Measurements from ENCODE around the gene GPR148.
"Not testable (repeated sequence)": the region's sequence is repeated elsewhere in the genome, so short reads cannot be mapped to it uniquely, and the experiment has no call there.

GPR148 gene

GRCh38 chr2:130728549-130729316 is at the start of gene GPR148:
GPR148 (plus strand) TSS chr2:130729070; CDS start chr2:130729152, 82 bp downstream.
- DNase-seq: no peak

GRCh38 chr2:130692041-130692770 is 36.7 kb upstream of the GPR148 start:
- not testable (repeated sequence) for DNase-seq

GRCh38 chr2:130693474-130693873 is 35.4 kb upstream of the GPR148 start:
- DNase-seq: peak; percentile 27 to 42

GRCh38 chr2:130703250-130703649 is 25.6 kb upstream of the GPR148 start:
- DNase-seq: not testable (repeated sequence)

GRCh38 chr2:130714795-130715194 is 14.1 kb upstream of the GPR148 start:
- not testable (repeated sequence) for DNase-seq

GRCh38 chr2:130720036-130720435 is 8.8 kb upstream of the GPR148 start:
- no peak for DNase-seq

GRCh38 chr2:130720528-130720927 is 8.3 kb upstream of the GPR148 start:
- DNase-seq: no peak

- DNase-seq: no peak
These were observed 4.4 kb upstream of the GPR148 start for GRCh38 chr2:130724455-130724854.

GRCh38 chr2:130726614-130727180 is 2.2 kb upstream of the GPR148 start:
- no peak for DNase-seq

GRCh38 chr2:130727286-130727924 is 1.5 kb upstream of the GPR148 start:
- DNase-seq: peak; percentile 88 to 90

- DNase-seq: peak; percentile 29 to 45
These were observed 839 bp upstream of the GPR148 start for GRCh38 chr2:130728007-130728454.

GRCh38 chr2:130729322-130730299 is 741 bp downstream of the GPR148 start:
- no peak for DNase-seq

- DNase-seq: not testable (repeated sequence)
These were observed 3.4 kb downstream of the GPR148 start for GRCh38 chr2:130732257-130732656.

- no peak for DNase-seq
These were observed 6.3 kb downstream of the GPR148 start for GRCh38 chr2:130735200-130735599.

GRCh38 chr2:130736487-130736886 is 7.6 kb downstream of the GPR148 start:
- no peak for DNase-seq

GRCh38 chr2:130737592-130737991 is 8.7 kb downstream of the GPR148 start:
- DNase-seq: no peak

- DNase-seq: no peak
These were observed 11.8 kb downstream of the GPR148 start for GRCh38 chr2:130740671-130741070.

- no peak for DNase-seq
These were observed 14.4 kb downstream of the GPR148 start for GRCh38 chr2:130743278-130743677.

- no peak for DNase-seq
These were observed 15.6 kb downstream of the GPR148 start for GRCh38 chr2:130744287-130745117.

GRCh38 chr2:130749078-130749477 is 20.2 kb downstream of the GPR148 start:
- DNase-seq: no peak

GRCh38 chr2:130749641-130750040 is 20.8 kb downstream of the GPR148 start:
- DNase-seq: no peak

Data from activated CD4-positive, alpha-beta T cell treated with anti-CD3 and anti-CD28 coated beads, Interleukin-2, amount 50 U/mL, for 48 hours (primary cell).